ENCODE results near the gene TMCC1. TPM values are rescaled to one million over a fixed set of nuclear protein-coding genes. Genes with fewer than 3 reads are reported as not detected.
"Not testable (repeated sequence)": the region's sequence is repeated elsewhere in the genome, so short reads cannot be mapped to it uniquely, and the experiment has no call there.

The TMCC1 gene
- polyA plus RNA-seq, 1 of the 3 experiments (the other 2 are of a cell fraction), result 7.2 TPM

- CTCF ChIA-PET, result interaction anchor here (0.7 to 1.5 kb wide), 4 partner anchors 10 to 704 kb away, joined by 3 to 4 read pairs (median 3); no protein-coding TSS in a partner anchor
- POLR2A ChIA-PET; DNase-seq; H3K9ac ChIP-seq; H3K9me2 ChIP-seq; H4K20me1 ChIP-seq (ENCODE audit: insufficient read depth); H3K27me3 ChIP-seq (ENCODE audit: insufficient read depth); H3K9me3 ChIP-seq; H3K4me3 ChIP-seq (ENCODE audit: low read depth in 2 of 2, low read length in 1 of 2); H3F3A ChIP-seq (replicated peaks; ENCODE audit: insufficient read depth); H2AFZ ChIP-seq (ENCODE audit: low read depth); H3K79me2 ChIP-seq (ENCODE audit: insufficient read depth); H3K27ac ChIP-seq (ENCODE audit: low read depth in 2 of 2, low read length in 1 of 2); H3K4me1 ChIP-seq (ENCODE audit: control insufficient read depth in 1 of 2, insufficient read depth in 2 of 2, low read depth in 1 of 2, low read length in 1 of 2); H3K4me2 ChIP-seq: not testable (repeated sequence)
- peaks cover 0 to 10% of the 10 kb centered on the region in 2 experiments for H3K36me3 ChIP-seq (replicated peaks in 1 of 2; ENCODE audit: control insufficient read depth in 1 of 2, insufficient read depth in 2 of 2, low read length in 1 of 2)
- 96% methylated on average over 9 of the region's 9 CpGs for WGBS (ENCODE audit: low lambda C conversion rate)
Observed at GRCh38 chr3:129674798-129675123, 218.8 kb downstream of the TMCC1 start.

- 81% methylated on average over 5 of the region's 5 CpGs for WGBS (ENCODE audit: low lambda C conversion rate)
- Histone ChIP-seq H3F3A (replicated peaks; ENCODE audit: insufficient read depth) (no peaks in the 10 kb centered on the region), H3K36me3 (replicated peaks in 1 of 2; ENCODE audit: control insufficient read depth in 1 of 2, insufficient read depth in 2 of 2, low read length in 1 of 2) (peaks cover under 1 to 13% of the 10 kb centered on the region in 2 experiments), H3K27ac (ENCODE audit: low read depth in 2 of 2, low read length in 1 of 2) (no peak overlapping the region), H3K27me3 (ENCODE audit: insufficient read depth) (no peaks in the 10 kb centered on the region), H3K4me2 (no peak overlapping the region), H3K4me1 (ENCODE audit: control insufficient read depth in 1 of 2, insufficient read depth in 2 of 2, low read depth in 1 of 2, low read length in 1 of 2) (no peaks in the 10 kb centered on the region; a peak in 1 of 4 replicates), H4K20me1 (ENCODE audit: insufficient read depth) (no peaks in the 10 kb centered on the region), H3K9ac (no peak overlapping the region), H3K79me2 (ENCODE audit: insufficient read depth) (no peaks in the 10 kb centered on the region), H3K4me3 (ENCODE audit: low read depth in 2 of 2, low read length in 1 of 2) (no peak overlapping the region), H3K9me3 (no peaks in the 10 kb centered on the region), H3K9me2 (no peaks in the 10 kb centered on the region), H2AFZ (ENCODE audit: low read depth) (no peak overlapping the region)
- ChIA-PET CTCF (interaction anchor here (0.7 to 1.5 kb wide), 5 partner anchors 10 to 704 kb away, joined by 3 to 4 read pairs (median 3); no protein-coding TSS in a partner anchor), POLR2A (no interaction called here)
- DNase-seq, result no peak
- no peak for TF ChIP-seq RAD21 (IDR thresholded peaks at IDR 0.05; ENCODE audit: low read length)
- TF ChIP-seq NFIC (IDR thresholded peaks at IDR 0.05; ENCODE audit: borderline replicate concordance), result no peak
- no peak for TF ChIP-seq TEAD4 (IDR thresholded peaks at IDR 0.05; ENCODE audit: borderline replicate concordance, insufficient read depth)
- TF ChIP-seq YY1 (IDR thresholded peaks at IDR 0.05; ENCODE audit: low read depth), result no peak
Observed at GRCh38 chr3:129673897-129674797, 219.4 kb downstream of the TMCC1 start.

GRCh38 chr3:129673012-129673411, 220.5 kb downstream of the TMCC1 start:
- TF ChIP-seq RCOR1 (IDR thresholded peaks at IDR 0.05; ENCODE audit: low read length) (no peak), MXI1 (IDR thresholded peaks at IDR 0.05; ENCODE audit: low read depth, low read length) (no peak), CHD2 (IDR thresholded peaks at IDR 0.05; ENCODE audit: low read length, partially characterized antibody) (no peak), MAX (IDR thresholded peaks at IDR 0.05; ENCODE audit: low read depth) (no peak), POLR2AphosphoS5 (IDR thresholded peaks at IDR 0.05; ENCODE audit: low read depth, low read length) (no peak), GABPA (IDR thresholded peaks at IDR 0.05; ENCODE audit: low read depth) (no peak), EZH2phosphoT487 (IDR thresholded peaks at IDR 0.05; ENCODE audit: borderline replicate concordance, low read depth) (no peak), TAF1 (IDR thresholded peaks at IDR 0.05; ENCODE audit: borderline replicate concordance, low read depth, low read length) (no peak), TEAD4 (IDR thresholded peaks at IDR 0.05; ENCODE audit: borderline replicate concordance, insufficient read depth) (no peak), EP300 (IDR thresholded peaks at IDR 0.05; ENCODE audit: borderline replicate concordance in 1 of 2, low read depth in 1 of 2, low read length in 1 of 2) (no peak), USF2 (IDR thresholded peaks at IDR 0.05; ENCODE audit: borderline replicate concordance, low read depth, low read length) (no peak), RXRA (IDR thresholded peaks at IDR 0.05; ENCODE audit: borderline replicate concordance, low read depth) (no peak), FOXM1 (IDR thresholded peaks at IDR 0.05; ENCODE audit: low read depth) (no peak), ELF1 (IDR thresholded peaks at IDR 0.05) (no peak), RFX5 (IDR thresholded peaks at IDR 0.05; ENCODE audit: low read length) (no peak)
- Histone ChIP-seq H3K4me3 (ENCODE audit: low read depth in 2 of 2, low read length in 1 of 2) (no peak overlapping the region), H3K79me2 (ENCODE audit: insufficient read depth) (no peaks in the 10 kb centered on the region), H3K4me1 (ENCODE audit: control insufficient read depth in 1 of 2, insufficient read depth in 2 of 2, low read depth in 1 of 2, low read length in 1 of 2) (no peaks in the 10 kb centered on the region; a peak in 1 of 4 replicates), H3K27ac (ENCODE audit: low read depth in 2 of 2, low read length in 1 of 2) (no peak overlapping the region), H3K9me3 (no peaks in the 10 kb centered on the region), H3K36me3 (replicated peaks in 1 of 2; ENCODE audit: control insufficient read depth in 1 of 2, insufficient read depth in 2 of 2, low read length in 1 of 2) (peaks cover 6 to 13% of the 10 kb centered on the region in 2 experiments), H3F3A (replicated peaks; ENCODE audit: insufficient read depth) (no peaks in the 10 kb centered on the region), H3K4me2 (no peak overlapping the region), H3K9me2 (no peaks in the 10 kb centered on the region), H3K9ac (no peak overlapping the region), H4K20me1 (ENCODE audit: insufficient read depth) (no peaks in the 10 kb centered on the region), H2AFZ (ENCODE audit: low read depth) (no peak overlapping the region), H3K27me3 (ENCODE audit: insufficient read depth) (no peaks in the 10 kb centered on the region)
- ChIA-PET CTCF (interaction anchor here (1.2 to 1.5 kb wide), 3 partner anchors 12 to 703 kb away, joined by 3 to 4 read pairs (median 3); no protein-coding TSS in a partner anchor), POLR2A (interaction anchor here (0.6 kb wide), 1 partner anchor 29 kb away, joined by 3 read pairs; no protein-coding TSS in a partner anchor)
- no peak for DNase-seq
- WGBS (ENCODE audit: low lambda C conversion rate), result 90% methylated on average over 2 of the region's 2 CpGs
